ENCODE measurements around the gene GRK4.

The GRK4 gene

DNA sequence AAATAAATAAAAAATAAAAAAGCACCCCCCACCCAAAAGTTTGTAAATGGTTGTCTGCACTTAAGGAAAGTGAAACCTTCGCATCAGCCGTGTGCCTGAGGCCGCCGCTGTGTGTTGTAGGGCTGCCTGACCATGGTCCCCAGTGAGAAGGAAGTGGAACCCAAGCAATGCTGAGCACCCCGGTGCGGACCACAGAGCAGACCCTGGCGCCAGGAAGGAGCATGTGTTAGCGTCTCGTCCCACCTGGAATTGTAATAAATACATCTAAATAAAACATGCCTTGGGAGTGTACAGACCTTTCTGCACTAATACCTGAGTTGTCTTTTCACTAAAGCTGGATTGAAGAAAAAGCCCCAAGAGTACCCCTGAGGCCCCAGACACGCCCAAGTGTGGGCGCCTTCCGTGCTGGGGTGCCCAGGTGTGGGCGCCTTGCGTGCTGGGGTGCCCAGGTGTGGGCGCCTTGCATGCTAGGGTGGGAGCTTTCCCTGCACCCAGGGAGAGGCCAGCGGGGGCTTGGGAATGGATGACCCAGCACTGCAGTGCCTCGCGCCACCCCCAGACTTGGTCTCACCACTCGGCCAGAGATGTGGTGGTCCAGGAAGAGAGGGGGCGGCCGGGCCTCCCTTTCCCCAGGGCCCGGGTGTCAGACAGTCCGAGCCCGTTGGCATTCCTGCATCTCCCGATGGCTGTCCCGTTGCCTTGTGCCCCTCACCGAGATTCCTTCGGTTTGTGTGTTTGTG, 77.3 kb downstream of the GRK4 start:
- no peaks in the 10 kb centered on the region for H3K36me3 Mint-ChIP-seq (ENCODE audit: low read depth)
- TF ChIP-seq, protein P1, sequence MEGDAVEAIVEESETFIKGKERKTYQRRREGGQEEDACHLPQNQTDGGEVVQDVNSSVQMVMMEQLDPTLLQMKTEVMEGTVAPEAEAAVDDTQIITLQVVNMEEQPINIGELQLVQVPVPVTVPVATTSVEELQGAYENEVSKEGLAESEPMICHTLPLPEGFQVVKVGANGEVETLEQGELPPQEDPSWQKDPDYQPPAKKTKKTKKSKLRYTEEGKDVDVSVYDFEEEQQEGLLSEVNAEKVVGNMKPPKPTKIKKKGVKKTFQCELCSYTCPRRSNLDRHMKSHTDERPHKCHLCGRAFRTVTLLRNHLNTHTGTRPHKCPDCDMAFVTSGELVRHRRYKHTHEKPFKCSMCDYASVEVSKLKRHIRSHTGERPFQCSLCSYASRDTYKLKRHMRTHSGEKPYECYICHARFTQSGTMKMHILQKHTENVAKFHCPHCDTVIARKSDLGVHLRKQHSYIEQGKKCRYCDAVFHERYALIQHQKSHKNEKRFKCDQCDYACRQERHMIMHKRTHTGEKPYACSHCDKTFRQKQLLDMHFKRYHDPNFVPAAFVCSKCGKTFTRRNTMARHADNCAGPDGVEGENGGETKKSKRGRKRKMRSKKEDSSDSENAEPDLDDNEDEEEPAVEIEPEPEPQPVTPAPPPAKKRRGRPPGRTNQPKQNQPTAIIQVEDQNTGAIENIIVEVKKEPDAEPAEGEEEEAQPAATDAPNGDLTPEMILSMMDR (IDR thresholded peaks at IDR 0.05; ENCODE audit: unreplicated experiment in 3 of 3) = no peak
- no peak overlapping the region for H3K27ac Mint-ChIP-seq
- peaks cover 23% of the 10 kb centered on the region for H3K4me1 Mint-ChIP-seq
- no peaks in the 10 kb centered on the region for H3K9me3 Mint-ChIP-seq
- peaks cover 22% of the 10 kb centered on the region for H3K27me3 Mint-ChIP-seq (ENCODE audit: low read depth)
- no peak overlapping the region for H3K4me3 Mint-ChIP-seq

DNA sequence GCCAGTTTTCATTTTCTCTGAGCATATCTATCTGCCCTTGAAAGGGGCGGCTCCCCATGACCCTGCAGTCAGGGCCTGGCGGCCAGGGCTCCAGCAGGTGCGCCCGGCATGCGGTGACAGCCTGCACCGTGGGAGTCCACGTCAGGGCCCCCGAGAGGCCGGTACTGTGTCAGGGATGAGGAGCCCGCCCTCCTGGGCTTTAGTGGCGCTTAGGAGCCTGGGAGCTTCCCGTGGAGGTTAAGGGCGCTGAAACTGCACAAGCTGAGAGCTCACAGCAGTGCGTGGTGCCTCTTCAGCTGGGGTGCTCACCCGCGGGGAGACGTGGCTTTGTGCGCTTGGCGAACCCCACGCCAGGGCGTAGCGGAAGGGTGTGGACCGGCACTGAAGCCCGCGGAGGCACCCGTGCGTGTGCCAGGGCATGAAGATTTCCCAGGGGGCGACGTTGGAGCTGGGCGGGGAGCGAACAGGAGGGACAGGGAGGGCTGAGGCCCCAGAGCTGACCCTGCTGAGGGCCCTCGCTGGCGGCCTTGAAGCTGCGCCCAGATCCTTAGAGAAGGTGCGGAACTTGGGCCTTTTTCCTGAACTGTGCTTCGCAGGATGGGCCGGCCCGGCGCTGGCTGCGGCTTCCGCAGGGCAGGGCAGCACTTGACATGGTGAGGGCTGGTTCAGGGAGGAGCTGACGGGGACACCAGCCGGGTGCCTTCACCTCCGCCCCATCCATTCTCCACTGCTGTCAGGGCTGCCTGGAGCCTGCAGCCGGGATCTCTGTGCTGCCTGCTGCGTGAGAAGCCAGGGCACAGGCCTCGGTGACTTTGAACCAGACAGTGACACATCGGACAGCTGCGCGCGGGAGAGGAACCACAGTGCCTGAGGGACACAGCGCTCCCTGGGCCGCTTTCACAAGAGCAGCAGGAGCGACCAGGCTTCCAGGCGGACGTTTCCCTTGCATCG, 78.1 kb downstream of the GRK4 start:
- no peaks in the 10 kb centered on the region for H3K36me3 Mint-ChIP-seq (ENCODE audit: low read depth)
- no peak overlapping the region for H3K4me3 Mint-ChIP-seq
- H3K4me1 Mint-ChIP-seq = peaks cover 23% of the 10 kb centered on the region
- no peak overlapping the region for H3K27ac Mint-ChIP-seq
- H3K27me3 Mint-ChIP-seq (ENCODE audit: low read depth) = peaks cover 24% of the 10 kb centered on the region
- TF ChIP-seq, protein P1 (IDR thresholded peaks at IDR 0.05; ENCODE audit: unreplicated experiment in 3 of 3) = no peak
- no peaks in the 10 kb centered on the region for H3K9me3 Mint-ChIP-seq

DNA sequence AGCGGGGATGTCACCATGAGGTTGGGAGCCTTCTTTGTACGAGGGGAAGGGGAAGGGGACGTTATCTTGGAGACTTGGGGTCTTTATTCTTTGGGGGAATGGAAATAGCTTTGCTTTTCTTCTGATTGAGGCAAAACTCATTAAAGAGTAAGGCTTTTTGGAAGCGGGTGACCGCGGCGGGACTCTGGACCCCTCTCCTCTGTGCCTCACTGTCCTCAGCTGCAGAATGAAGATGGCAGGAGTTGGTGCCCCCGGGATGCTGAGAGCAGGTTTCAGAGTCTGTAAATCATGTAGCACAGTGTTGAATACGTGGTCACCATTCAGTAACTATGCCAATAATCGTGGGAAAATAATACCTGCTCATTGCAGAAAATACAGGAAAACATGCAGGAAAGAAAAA, 78.9 kb downstream of the GRK4 start:
- no peak overlapping the region for H3K27ac Mint-ChIP-seq
- H3K36me3 Mint-ChIP-seq (ENCODE audit: low read depth) = no peaks in the 10 kb centered on the region
- TF ChIP-seq, protein P1 (IDR thresholded peaks at IDR 0.05; ENCODE audit: unreplicated experiment in 3 of 3) = no peak
- peaks cover 18% of the 10 kb centered on the region for H3K27me3 Mint-ChIP-seq (ENCODE audit: low read depth)
- peaks cover 16% of the 10 kb centered on the region for H3K4me1 Mint-ChIP-seq
- no peaks in the 10 kb centered on the region for H3K9me3 Mint-ChIP-seq
- H3K4me3 Mint-ChIP-seq = no peak overlapping the region

DNA sequence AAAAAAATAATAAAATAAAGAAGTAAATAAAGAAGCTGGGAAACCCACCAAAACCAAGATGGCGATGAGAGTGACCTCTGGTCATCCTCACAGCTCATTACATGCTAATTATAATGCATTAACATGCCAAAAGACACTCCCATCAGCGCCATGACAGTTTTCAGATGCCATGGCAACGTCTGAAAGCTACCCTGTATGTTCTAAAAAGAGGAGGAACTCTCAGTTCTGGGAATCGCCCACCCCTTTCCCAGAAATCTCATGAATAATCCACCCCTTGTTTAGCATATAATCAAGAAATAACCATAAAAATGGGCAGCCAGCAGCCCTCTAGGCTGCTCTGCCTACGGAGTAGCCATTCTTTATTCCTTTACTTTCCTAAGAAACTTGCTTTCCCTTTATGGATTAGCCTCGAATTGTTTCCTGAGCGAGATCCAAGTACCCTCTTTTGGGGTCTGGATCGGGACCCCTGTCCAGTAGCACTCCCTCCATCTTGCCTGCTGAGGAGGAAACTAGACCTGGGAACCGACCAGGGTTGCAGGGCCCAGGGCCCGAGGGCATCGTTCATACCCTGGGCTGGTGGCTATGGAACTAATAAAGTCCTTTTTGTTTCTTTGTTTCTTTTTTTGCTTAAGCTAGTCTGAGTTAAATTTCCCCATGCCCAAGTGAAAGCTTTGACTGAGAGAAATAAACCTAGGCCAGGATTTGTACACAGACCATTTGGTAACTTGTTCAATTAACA, 80.1 kb downstream of the GRK4 start:
- Mint-ChIP-seq H3K36me3 (ENCODE audit: low read depth) (no peaks in the 10 kb centered on the region), H3K4me3 (no peak overlapping the region), H3K27ac (no peak overlapping the region), H3K27me3 (ENCODE audit: low read depth) (peaks cover 19% of the 10 kb centered on the region), H3K4me1 (peaks cover 5% of the 10 kb centered on the region), H3K9me3 (no peaks in the 10 kb centered on the region)
- TF ChIP-seq, protein P1 (IDR thresholded peaks at IDR 0.05; ENCODE audit: unreplicated experiment in 3 of 3) = no peak

DNA sequence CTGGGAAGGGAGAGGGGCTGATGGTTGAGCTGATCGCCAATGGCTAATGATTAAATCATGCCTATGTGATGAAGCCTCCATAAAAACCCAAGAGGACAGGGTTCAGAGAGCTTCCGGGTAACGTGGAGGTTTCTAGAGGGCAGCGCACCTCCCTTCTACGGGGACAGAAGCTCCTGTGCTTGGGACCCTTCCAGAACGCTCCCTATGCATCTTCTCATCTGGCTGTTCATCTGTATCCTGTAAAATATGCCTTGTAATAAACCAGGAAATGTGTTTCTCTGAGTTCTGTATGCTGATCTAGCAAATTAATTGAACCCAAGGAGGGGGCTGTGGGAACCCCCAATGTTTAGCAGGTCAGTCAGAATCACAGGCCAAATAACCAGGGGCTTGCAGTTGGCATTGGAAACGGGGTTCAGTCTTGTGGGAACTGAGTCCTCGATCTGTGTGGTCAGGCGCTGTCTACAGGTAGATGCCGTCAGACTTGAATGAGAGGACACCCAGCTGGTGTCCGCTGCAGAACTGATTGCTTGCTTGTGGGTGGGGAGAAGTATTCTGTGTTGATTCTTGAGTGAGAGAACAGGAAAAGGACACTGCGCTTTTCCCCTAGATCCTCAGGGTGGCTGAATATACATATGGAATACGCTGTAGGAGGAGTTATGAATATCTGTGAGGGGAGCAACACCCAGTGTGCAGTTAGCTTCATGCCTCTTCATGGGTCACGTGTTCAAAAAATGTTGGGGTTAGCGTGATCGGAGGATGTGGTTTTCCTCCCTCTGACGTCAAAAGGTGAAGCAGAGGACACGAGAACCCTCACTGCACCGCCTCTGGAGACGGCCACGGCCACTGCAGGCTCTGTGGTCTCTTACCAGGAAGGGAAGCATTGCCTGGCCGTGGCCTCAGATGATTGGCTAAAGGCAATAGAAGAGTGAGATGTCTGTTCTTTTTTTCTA, 81.8 kb downstream of the GRK4 start:
- Mint-ChIP-seq H3K4me1 (peaks cover 4% of the 10 kb centered on the region), H3K4me3 (no peak overlapping the region), H3K27me3 (ENCODE audit: low read depth) (peaks cover 16% of the 10 kb centered on the region), H3K27ac (no peak overlapping the region), H3K36me3 (ENCODE audit: low read depth) (no peaks in the 10 kb centered on the region), H3K9me3 (no peaks in the 10 kb centered on the region)
- TF ChIP-seq, protein P1 (IDR thresholded peaks at IDR 0.05; ENCODE audit: unreplicated experiment in 3 of 3) = no peak
